Mesendoderm (in vitro differentiated cells): ENCODE data around the gene ASAH2B.
"Not testable (repeated sequence)": the region's sequence is repeated elsewhere in the genome, so short reads cannot be mapped to it uniquely, and the experiment has no call there.

Source experiments
- DNase-seq: peaks from one replicate; pipeline ENCODE4 v3.0.0; 2013
- H2AK5ac ChIP-seq: 2 replicates; pipeline ENCODE4 v1.6.1; 2013; ENCODE audit warnings: low read length, inconsistent platforms
- H2BK120ac ChIP-seq: 2 replicates; pipeline ENCODE4 v1.6.1; 2013; ENCODE audit warnings: low read depth, mild to moderate bottlenecking, low read length, moderate library complexity, mixed read lengths
- H2BK15ac ChIP-seq: replicated peaks from 2 replicates; pipeline ENCODE4 v1.6.1; 2013; ENCODE audit warnings: low read depth, mild to moderate bottlenecking, moderate library complexity
- H2BK5ac ChIP-seq: 2 replicates; pipeline ENCODE4 v1.6.1; 2013; ENCODE audit warnings: low read length, inconsistent platforms
- H3K18ac ChIP-seq: 2 replicates; pipeline ENCODE4 v1.6.1; 2013; ENCODE audit warnings: mild to moderate bottlenecking, low read length, mixed read lengths
- H3K23ac ChIP-seq: one replicate; pipeline ENCODE4 v1.6.1; 2013; ENCODE audit warnings: low read length
- H3K27ac ChIP-seq: 2 replicates; pipeline ENCODE4 v1.5.1; 2013; ENCODE audit warnings: low read depth, mild to moderate bottlenecking, inconsistent platforms, low read length, moderate library complexity
- H3K27me3 ChIP-seq: 2 replicates; pipeline ENCODE4 v1.6.1; 2013; ENCODE audit warnings: low read length, control low read depth, mild to moderate bottlenecking, inconsistent platforms; ENCODE audit not compliant: insufficient read depth, poor library complexity
- H3K36me3 ChIP-seq: 2 replicates; pipeline ENCODE4 v1.6.1; 2013; ENCODE audit warnings: low read length, inconsistent platforms; ENCODE audit not compliant: control insufficient read depth, insufficient read depth
- H3K4ac ChIP-seq: one replicate; pipeline ENCODE4 v1.6.1; 2013; ENCODE audit warnings: low read depth, mild to moderate bottlenecking, low read length, moderate library complexity
- H3K4me1 ChIP-seq: 2 replicates; pipeline ENCODE4 v1.6.1; 2013; ENCODE audit warnings: low read depth, low read length, inconsistent platforms; ENCODE audit not compliant: control insufficient read depth
- H3K4me2 ChIP-seq: 2 replicates; pipeline ENCODE4 v1.6.1; 2013; ENCODE audit warnings: low read length
- H3K4me3 ChIP-seq: 2 replicates; pipeline ENCODE4 v1.5.1; 2013; ENCODE audit warnings: mild to moderate bottlenecking, low read length
- H3K56ac ChIP-seq: one replicate; pipeline ENCODE4 v1.6.1; 2013; ENCODE audit warnings: low read length
- H3K79me1 ChIP-seq: 2 replicates; pipeline ENCODE4 v1.6.1; 2013; ENCODE audit warnings: low read length, inconsistent platforms
- H3K79me2 ChIP-seq: 2 replicates; pipeline ENCODE4 v1.6.1; 2013; ENCODE audit warnings: mild to moderate bottlenecking, low read length; ENCODE audit not compliant: control insufficient read depth, insufficient read depth
- H3K9ac ChIP-seq: 2 replicates; pipeline ENCODE4 v1.6.1; 2013; ENCODE audit warnings: low read length, inconsistent platforms
- H4K5ac ChIP-seq: one replicate; pipeline ENCODE4 v1.6.1; 2013; ENCODE audit warnings: low read length
- H4K8ac ChIP-seq: one replicate; pipeline ENCODE4 v1.6.1; 2013; ENCODE audit warnings: low read depth, mild to moderate bottlenecking, control low read depth, low read length, moderate library complexity
- WGBS: extraction: QIAGEN DNeasy Blood & Tissue Kit; methylation state at CpG from one replicate; pipeline ENCODE4 v1.1.7; 2013; ENCODE audit warnings: low lambda C conversion rate, missing lambda C conversion rate; ENCODE audit not compliant: insufficient coverage; ENCODE audit errors: extremely low coverage; 5-methylcytosine and 5-hydroxymethylcytosine counted together

The ASAH2B gene

GRCh38 chr10:50742820-50743219 is 3.1 kb downstream of the ASAH2B start:
- not testable (repeated sequence) for H4K8ac ChIP-seq, H4K5ac ChIP-seq, H2AK5ac ChIP-seq, H3K56ac ChIP-seq, H3K27me3 ChIP-seq, H2BK120ac ChIP-seq, H3K23ac ChIP-seq, H3K18ac ChIP-seq, H3K4me3 ChIP-seq, H2BK5ac ChIP-seq, H3K9ac ChIP-seq, H3K4ac ChIP-seq, H3K36me3 ChIP-seq, H3K79me1 ChIP-seq, H3K79me2 ChIP-seq, H2BK15ac ChIP-seq, H3K4me1 ChIP-seq, H3K4me2 ChIP-seq, H3K27ac ChIP-seq, DNase-seq
- no CpG with 5 or more reads among the region's 10 CpGs for WGBS

GRCh38 chr10:50766774-50767513 is 27.2 kb downstream of the ASAH2B start:
- not testable (repeated sequence) for H3K4me3 ChIP-seq, H3K23ac ChIP-seq, H3K4me2 ChIP-seq, H4K5ac ChIP-seq, H3K56ac ChIP-seq, DNase-seq, H2BK120ac ChIP-seq, H3K9ac ChIP-seq, H2BK5ac ChIP-seq, H3K18ac ChIP-seq, H3K36me3 ChIP-seq, H3K79me1 ChIP-seq, H3K27ac ChIP-seq, H2AK5ac ChIP-seq, H3K4me1 ChIP-seq, H3K27me3 ChIP-seq, H3K4ac ChIP-seq, H2BK15ac ChIP-seq, H3K79me2 ChIP-seq, H4K8ac ChIP-seq
- WGBS = no CpG with 5 or more reads among the region's 5 CpGs

DNA sequence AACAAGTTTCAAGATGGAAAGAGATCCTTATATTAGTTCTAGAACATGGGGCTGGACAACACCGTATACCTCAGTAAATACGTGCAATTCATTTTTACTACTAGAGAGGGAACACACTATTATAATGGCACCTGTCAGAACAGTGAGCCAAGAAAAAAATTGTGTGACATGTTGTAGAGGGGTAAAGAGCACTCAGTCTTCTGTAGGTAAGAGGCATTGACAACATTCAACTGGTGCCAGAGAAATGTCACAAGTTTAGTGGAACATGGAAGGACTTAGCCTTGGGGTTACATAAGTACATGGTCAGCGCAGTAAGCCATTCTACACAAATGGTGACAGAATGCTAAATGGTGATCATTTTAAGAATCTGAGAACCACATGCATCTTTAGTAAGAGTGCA is 32.3 kb downstream of the ASAH2B start:
- H3K79me2 ChIP-seq, DNase-seq, H3K18ac ChIP-seq, H3K36me3 ChIP-seq, H2BK5ac ChIP-seq, H3K9ac ChIP-seq, H3K23ac ChIP-seq, H3K4me2 ChIP-seq, H3K27me3 ChIP-seq, H2BK120ac ChIP-seq, H3K4ac ChIP-seq, H3K56ac ChIP-seq, H4K8ac ChIP-seq, H2BK15ac ChIP-seq, H3K27ac ChIP-seq, H2AK5ac ChIP-seq, H3K4me1 ChIP-seq, H3K79me1 ChIP-seq, H3K4me3 ChIP-seq, H4K5ac ChIP-seq: not testable (repeated sequence)
- no CpG with 5 or more reads among the region's 3 CpGs for whole genome bisulfite sequencing

DNA sequence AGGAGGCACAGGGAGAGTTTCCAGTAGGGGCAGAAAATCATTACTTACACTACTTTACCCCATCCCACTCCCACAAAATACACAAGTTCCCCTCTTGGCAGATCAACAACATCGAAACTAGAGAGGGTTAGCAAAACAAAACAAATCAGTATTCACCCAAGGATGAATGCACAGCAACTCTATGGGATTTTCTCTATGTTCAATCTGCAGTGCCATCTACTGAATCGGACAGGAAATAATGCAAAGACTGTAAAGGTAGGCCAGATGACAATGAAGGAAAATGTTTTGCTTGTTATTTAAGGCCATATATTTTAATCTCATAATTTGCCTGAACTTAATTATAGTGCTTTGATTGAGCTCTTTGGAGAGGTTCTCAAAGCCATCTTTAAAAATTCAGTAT is 35.1 kb downstream of the ASAH2B start:
- not testable (repeated sequence) for H3K4me3 ChIP-seq, H4K8ac ChIP-seq, H3K18ac ChIP-seq, H3K4ac ChIP-seq, H3K36me3 ChIP-seq, H3K56ac ChIP-seq, H3K27me3 ChIP-seq, H3K79me2 ChIP-seq, H2BK120ac ChIP-seq, H3K4me1 ChIP-seq, H3K4me2 ChIP-seq, H3K23ac ChIP-seq, H2BK15ac ChIP-seq, H3K9ac ChIP-seq, DNase-seq, H3K79me1 ChIP-seq, H3K27ac ChIP-seq, H2BK5ac ChIP-seq, H4K5ac ChIP-seq, H2AK5ac ChIP-seq
- WGBS = no CpG with 5 or more reads among the region's 2 CpGs

- not testable (repeated sequence) for H3K9ac ChIP-seq, H4K8ac ChIP-seq, H3K4ac ChIP-seq, DNase-seq, H2AK5ac ChIP-seq, H3K18ac ChIP-seq, H3K23ac ChIP-seq, H3K27me3 ChIP-seq, H3K56ac ChIP-seq, H2BK15ac ChIP-seq, H3K4me1 ChIP-seq, H4K5ac ChIP-seq, H2BK5ac ChIP-seq, H3K27ac ChIP-seq, H3K79me2 ChIP-seq, H3K79me1 ChIP-seq, H2BK120ac ChIP-seq, H3K36me3 ChIP-seq, H3K4me3 ChIP-seq, H3K4me2 ChIP-seq
- no CpG with 5 or more reads among the region's 1 CpG for WGBS
Observed at GRCh38 chr10:50780036-50780435, 40.3 kb downstream of the ASAH2B start.

- H2BK5ac ChIP-seq, H4K8ac ChIP-seq, H3K4me3 ChIP-seq, DNase-seq, H4K5ac ChIP-seq, H3K56ac ChIP-seq, H2BK120ac ChIP-seq, H3K79me1 ChIP-seq, H3K27me3 ChIP-seq, H3K4ac ChIP-seq, H3K27ac ChIP-seq, H3K36me3 ChIP-seq, H3K4me2 ChIP-seq, H3K79me2 ChIP-seq, H3K4me1 ChIP-seq, H3K23ac ChIP-seq, H3K9ac ChIP-seq, H2AK5ac ChIP-seq, H2BK15ac ChIP-seq, H3K18ac ChIP-seq: not testable (repeated sequence)
Observed at GRCh38 chr10:50782017-50782416, 42.3 kb downstream of the ASAH2B start.
